T-helper 2 cell treated with Interferon-gamma antibody and Interleukin-4, amounts not matched to agents 100 ng/mL and 5 ng/mL, for 36 hours (primary cell): ENCODE measurements around the gene ZNF750. TPM values are rescaled to one million over a fixed set of nuclear protein-coding genes. Genes with fewer than 3 reads are reported as not detected.

Experiments used
- intact Hi-C: fragments of 100-400 bp; cut with micrococcal nuclease; formaldehyde crosslinking; loops from one replicate; pipeline ENCODE4 v1.15.1; 2023
- total RNA-seq: library from RNA; stranded (reverse); gene quantifications from 2 replicates; pipeline ENCODE4 v1.2.3, GENCODE V29; 2022

Gene ZNF750
- total RNA-seq, 1 donor from 2014 or later = not detected

- intact Hi-C loops = no loop called here
Observed at GRCh38 chr17:82872591-82873520, 33.0 kb upstream of the ZNF750 start.

GRCh38 chr17:82871776-82872561, 32.1 kb upstream of the ZNF750 start:
- intact Hi-C loops = no loop called here

- intact Hi-C loops = no loop called here
Observed at GRCh38 chr17:82871056-82871775, 31.4 kb upstream of the ZNF750 start.

GRCh38 chr17:82870541-82870940, 30.7 kb upstream of the ZNF750 start:
- intact Hi-C loops = no loop called here

- intact Hi-C loops = no loop called here
Observed at GRCh38 chr17:82870091-82870491, 30.3 kb upstream of the ZNF750 start.

- intact Hi-C loops = loop anchor here (10.0 kb wide), 1 partner anchor 115 kb away; no protein-coding TSS in a partner anchor
Observed at GRCh38 chr17:82869536-82869935, 29.7 kb upstream of the ZNF750 start.

- intact Hi-C loops = loop anchor here (10.0 kb wide), 1 partner anchor 116 kb away; no protein-coding TSS in a partner anchor
Observed at GRCh38 chr17:82868715-82869131, 28.9 kb upstream of the ZNF750 start.

- intact Hi-C loops = loop anchor here (10.0 kb wide), 1 partner anchor 117 kb away; no protein-coding TSS in a partner anchor
Observed at GRCh38 chr17:82867763-82868325, 28.0 kb upstream of the ZNF750 start.

- intact Hi-C loops = loop anchor here (10.0 kb wide), 1 partner anchor 118 kb away; no protein-coding TSS in a partner anchor
Observed at GRCh38 chr17:82866590-82867191, 26.9 kb upstream of the ZNF750 start.

GRCh38 chr17:82865774-82866395, 26.1 kb upstream of the ZNF750 start:
- intact Hi-C loops = loop anchor here (2.0 to 10.0 kb wide), 2 partner anchors 27 to 119 kb away; no protein-coding TSS in a partner anchor

- intact Hi-C loops = loop anchor here (2.0 to 10.0 kb wide), 2 partner anchors 28 to 120 kb away; no protein-coding TSS in a partner anchor
Observed at GRCh38 chr17:82865274-82865673, 25.5 kb upstream of the ZNF750 start.

- intact Hi-C loops = loop anchor here (1.0 to 10.0 kb wide), 3 partner anchors 18 to 120 kb away; no protein-coding TSS in a partner anchor
Observed at GRCh38 chr17:82864713-82865248, 25.0 kb upstream of the ZNF750 start.

- intact Hi-C loops = loop anchor here (1.0 to 10.0 kb wide), 3 partner anchors 18 to 121 kb away; no protein-coding TSS in a partner anchor
Observed at GRCh38 chr17:82863941-82864712, 24.3 kb upstream of the ZNF750 start.

- intact Hi-C loops = loop anchor here (10.0 kb wide), 1 partner anchor 121 kb away; no protein-coding TSS in a partner anchor
Observed at GRCh38 chr17:82863383-82863940, 23.6 kb upstream of the ZNF750 start.

GRCh38 chr17:82862737-82863382, 23.0 kb upstream of the ZNF750 start:
- intact Hi-C loops = loop anchor here (10.0 kb wide), 1 partner anchor 122 kb away; no protein-coding TSS in a partner anchor

- intact Hi-C loops = loop anchor here (10.0 kb wide), 1 partner anchor 123 kb away; no protein-coding TSS in a partner anchor
Observed at GRCh38 chr17:82862191-82862590, 22.4 kb upstream of the ZNF750 start.

GRCh38 chr17:82861393-82861775, 21.6 kb upstream of the ZNF750 start:
- intact Hi-C loops = loop anchor here (10.0 kb wide), 1 partner anchor 123 kb away; no protein-coding TSS in a partner anchor
